DND-41 (cell line): ENCODE measurements around the gene IL1RL1.

Source experiments
- ATAC-seq: fragments of 200-7000 bp; cut with Tn5 transposase; 3 replicates; pipeline ENCODE4 v1.9.1; 2021; ENCODE audit warnings: low read depth; ENCODE audit not compliant: insufficient read depth
- DNase-seq: peaks from one replicate; pipeline ENCODE4 v3.0.0-alpha.2; 2020
- H2AFZ ChIP-seq: 2 replicates; pipeline ENCODE4 v1.6.0; 2012; ENCODE audit warnings: low read depth, low read length
- H3K27ac ChIP-seq: 2 replicates; pipeline ENCODE4 v1.5.1; 2012; ENCODE audit warnings: low read length, inconsistent platforms
- H3K27me3 ChIP-seq: fragments of 200-600 bp; sonication (generic); 2 replicates; pipeline ENCODE4 v1.6.0; 2012; ENCODE audit warnings: low read length, mild to moderate bottlenecking, inconsistent platforms; ENCODE audit not compliant: insufficient read depth, poor library complexity
- H3K36me3 ChIP-seq: 2 replicates; pipeline ENCODE4 v1.5.1; 2012; ENCODE audit warnings: low read length, inconsistent platforms; ENCODE audit not compliant: insufficient read depth
- H3K4me1 ChIP-seq: 2 replicates; pipeline ENCODE4 v1.5.1; 2012; ENCODE audit warnings: mild to moderate bottlenecking, low read length; ENCODE audit not compliant: insufficient read depth
- H3K4me2 ChIP-seq: 2 replicates; pipeline ENCODE4 v1.6.0; 2012; ENCODE audit warnings: mild to moderate bottlenecking, moderate library complexity, low read length, inconsistent platforms; ENCODE audit not compliant: insufficient read depth
- H3K4me3 ChIP-seq, 2 experiments: fragments of 200-600 bp in 1 of 2; shearing (Covaris generic) in 1 of 2; 2 replicates each; pipeline ENCODE4 v1.5.1; 2012 to 2016; ENCODE audit warnings: inconsistent platforms in 2 of 2, low read length in 2 of 2, mild to moderate bottlenecking in 2 of 2, low read depth in 1 of 2, moderate library complexity in 1 of 2
- H3K79me2 ChIP-seq: 2 replicates; pipeline ENCODE4 v1.6.0; 2012; ENCODE audit warnings: low read length, inconsistent platforms; ENCODE audit not compliant: insufficient read depth
- H3K9ac ChIP-seq: 2 replicates; pipeline ENCODE4 v1.6.0; 2012; ENCODE audit warnings: low read depth, mild to moderate bottlenecking, inconsistent platforms, low read length, moderate library complexity
- H3K9me3 ChIP-seq: 2 replicates; pipeline ENCODE4 v1.5.1; 2012; ENCODE audit warnings: low read length, moderate library complexity, mild to moderate bottlenecking, inconsistent platforms; ENCODE audit not compliant: insufficient read depth, severe bottlenecking
- H4K20me1 ChIP-seq: 2 replicates; pipeline ENCODE4 v1.6.0; 2012; ENCODE audit warnings: low read length; ENCODE audit not compliant: insufficient read depth
- CTCF ChIP-seq: IDR thresholded peaks from 2 replicates; pipeline ENCODE4 v1.5.1; 2012; ENCODE audit warnings: borderline replicate concordance, low read length, moderate library complexity, mild to moderate bottlenecking; ENCODE audit not compliant: poor library complexity, severe bottlenecking; ENCODE audit errors: extremely low read depth
- EZH2 ChIP-seq: IDR thresholded peaks from 3 replicates; pipeline ENCODE4 v1.6.1; 2012; ENCODE audit warnings: borderline replicate concordance, low read depth, mild to moderate bottlenecking, moderate library complexity, low read length, inconsistent platforms; ENCODE audit not compliant: severe bottlenecking

The IL1RL1 gene

GRCh38 chr2:102283996-102284395, 27.4 kb upstream of the IL1RL1 start:
- no peaks in the 10 kb centered on the region for H3K79me2 ChIP-seq
- no peak overlapping the region for H2AFZ ChIP-seq
- no peak overlapping the region for H3K27ac ChIP-seq
- peaks cover 6% of the 10 kb centered on the region for H3K27me3 ChIP-seq
- H3K4me1 ChIP-seq: no peaks in the 10 kb centered on the region
- H3K4me2 ChIP-seq: no peak overlapping the region
- no peaks in the 10 kb centered on the region for H3K9me3 ChIP-seq
- H4K20me1 ChIP-seq: no peaks in the 10 kb centered on the region
- no peak overlapping the region for H3K9ac ChIP-seq
- H3K36me3 ChIP-seq: no peaks in the 10 kb centered on the region
- no peak for DNase-seq
- no peak for TF ChIP-seq EZH2
- no peak for ATAC-seq
- H3K4me3 ChIP-seq: no peak overlapping the region

- H3K4me2 ChIP-seq: no peak overlapping the region
- ATAC-seq: no peak
- peaks cover 4% of the 10 kb centered on the region for H3K27me3 ChIP-seq
Measured at GRCh38 chr2:102284611-102285010, 26.8 kb upstream of the IL1RL1 start.

GRCh38 chr2:102285368-102285767, 26.0 kb upstream of the IL1RL1 start:
- Histone ChIP-seq H3K4me3 (no peak overlapping the region), H3K27ac (no peak overlapping the region), H3K27me3 (peaks cover 4% of the 10 kb centered on the region), H3K79me2 (no peaks in the 10 kb centered on the region), H3K4me2 (no peak overlapping the region), H4K20me1 (no peaks in the 10 kb centered on the region), H3K36me3 (no peaks in the 10 kb centered on the region), H3K9ac (no peak overlapping the region), H3K9me3 (no peaks in the 10 kb centered on the region), H3K4me1 (no peaks in the 10 kb centered on the region), H2AFZ (no peak overlapping the region)
- TF ChIP-seq CTCF: no peak
- no peak for TF ChIP-seq EZH2
- ATAC-seq (no peak), DNase-seq (no peak)

More at GRCh38 chr2:102284611-102285010, 26.8 kb upstream of the IL1RL1 start:
- TF ChIP-seq EZH2 (no peak), CTCF (no peak)
- Histone ChIP-seq H3K4me3 (no peak overlapping the region), H3K9me3 (no peaks in the 10 kb centered on the region), H3K4me1 (no peaks in the 10 kb centered on the region), H3K79me2 (no peaks in the 10 kb centered on the region), H4K20me1 (no peaks in the 10 kb centered on the region), H2AFZ (no peak overlapping the region), H3K9ac (no peak overlapping the region), H3K36me3 (no peaks in the 10 kb centered on the region), H3K27ac (no peak overlapping the region)
- DNase-seq: no peak

- Histone ChIP-seq H3K4me1 (no peaks in the 10 kb centered on the region), H3K9ac (no peak overlapping the region), H3K36me3 (no peaks in the 10 kb centered on the region), H3K9me3 (no peaks in the 10 kb centered on the region), H3K27me3 (peaks cover 4% of the 10 kb centered on the region), H4K20me1 (no peaks in the 10 kb centered on the region), H3K4me2 (no peak overlapping the region), H3K27ac (no peak overlapping the region), H3K4me3 (no peak overlapping the region), H3K79me2 (no peaks in the 10 kb centered on the region), H2AFZ (no peak overlapping the region)
- no peak for ATAC-seq
- no peak for DNase-seq
- TF ChIP-seq EZH2 (no peak), CTCF (no peak)
Measured at GRCh38 chr2:102286041-102286440, 25.3 kb upstream of the IL1RL1 start.
